NCI-H1105 (cell line): Measurements from ENCODE around the gene TRAF2.
"Not testable (repeated sequence)": the region's sequence is repeated elsewhere in the genome, so short reads cannot be mapped to it uniquely, and the experiment has no call there.

Experiments
- DNase-seq: peaks from one replicate; lab custom pipeline; 2025; lab: John Stamatoyannopoulos, UW

TRAF2 gene

DNA sequence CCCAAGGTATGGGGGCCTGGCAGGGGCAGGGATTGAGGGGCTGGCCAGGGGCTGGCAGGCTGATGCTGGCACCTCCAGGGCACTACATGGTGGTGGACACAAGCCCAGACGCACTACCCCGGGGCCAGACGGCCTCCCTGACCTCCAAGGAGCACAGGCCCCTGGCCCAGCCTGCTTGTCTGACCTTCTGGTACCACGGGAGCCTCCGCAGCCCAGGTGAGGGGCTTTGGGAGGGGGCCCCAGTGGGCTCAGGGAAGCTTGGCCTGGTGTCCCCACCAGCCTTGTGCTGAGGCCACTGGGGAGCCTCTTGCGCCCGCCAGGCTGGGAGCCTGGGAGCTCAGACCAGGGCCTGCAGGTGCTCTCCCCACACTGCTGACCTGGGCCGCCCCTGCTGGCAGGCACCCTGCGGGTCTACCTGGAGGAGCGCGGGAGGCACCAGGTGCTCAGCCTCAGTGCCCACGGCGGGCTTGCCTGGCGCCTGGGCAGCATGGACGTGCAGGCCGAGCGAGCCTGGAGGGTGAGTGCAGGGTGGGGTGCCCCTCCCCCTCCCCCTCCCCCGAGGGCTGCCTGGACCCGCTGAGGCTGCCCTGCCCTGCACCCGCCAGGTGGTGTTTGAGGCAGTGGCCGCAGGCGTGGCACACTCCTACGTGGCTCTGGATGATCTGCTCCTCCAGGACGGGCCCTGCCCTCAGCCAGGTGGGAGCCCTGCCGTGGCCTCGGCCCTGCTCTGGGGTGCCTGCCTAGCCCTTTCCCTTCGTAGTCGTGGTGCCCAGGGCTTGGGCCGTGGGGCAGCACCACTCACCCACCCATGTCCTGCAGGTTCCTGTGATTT, 28.5 kb upstream of the TRAF2 start:
- no peak for DNase-seq

DNA sequence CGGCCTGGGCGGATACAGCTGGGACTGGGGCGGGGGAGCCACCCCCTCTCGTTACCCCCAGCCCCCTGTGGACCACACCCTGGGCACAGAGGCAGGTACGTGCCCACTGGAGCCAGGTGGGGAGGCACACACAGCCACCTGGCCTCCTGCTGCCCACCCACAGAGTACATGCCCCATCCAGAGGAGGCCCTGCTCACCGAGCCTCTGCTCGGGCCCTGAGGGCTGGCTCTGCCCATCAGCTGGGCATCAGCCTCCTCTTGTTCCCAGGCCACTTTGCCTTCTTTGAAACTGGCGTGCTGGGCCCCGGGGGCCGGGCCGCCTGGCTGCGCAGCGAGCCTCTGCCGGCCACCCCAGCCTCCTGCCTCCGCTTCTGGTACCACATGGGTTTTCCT, 27.9 kb upstream of the TRAF2 start:
- DNase-seq: no peak

DNA sequence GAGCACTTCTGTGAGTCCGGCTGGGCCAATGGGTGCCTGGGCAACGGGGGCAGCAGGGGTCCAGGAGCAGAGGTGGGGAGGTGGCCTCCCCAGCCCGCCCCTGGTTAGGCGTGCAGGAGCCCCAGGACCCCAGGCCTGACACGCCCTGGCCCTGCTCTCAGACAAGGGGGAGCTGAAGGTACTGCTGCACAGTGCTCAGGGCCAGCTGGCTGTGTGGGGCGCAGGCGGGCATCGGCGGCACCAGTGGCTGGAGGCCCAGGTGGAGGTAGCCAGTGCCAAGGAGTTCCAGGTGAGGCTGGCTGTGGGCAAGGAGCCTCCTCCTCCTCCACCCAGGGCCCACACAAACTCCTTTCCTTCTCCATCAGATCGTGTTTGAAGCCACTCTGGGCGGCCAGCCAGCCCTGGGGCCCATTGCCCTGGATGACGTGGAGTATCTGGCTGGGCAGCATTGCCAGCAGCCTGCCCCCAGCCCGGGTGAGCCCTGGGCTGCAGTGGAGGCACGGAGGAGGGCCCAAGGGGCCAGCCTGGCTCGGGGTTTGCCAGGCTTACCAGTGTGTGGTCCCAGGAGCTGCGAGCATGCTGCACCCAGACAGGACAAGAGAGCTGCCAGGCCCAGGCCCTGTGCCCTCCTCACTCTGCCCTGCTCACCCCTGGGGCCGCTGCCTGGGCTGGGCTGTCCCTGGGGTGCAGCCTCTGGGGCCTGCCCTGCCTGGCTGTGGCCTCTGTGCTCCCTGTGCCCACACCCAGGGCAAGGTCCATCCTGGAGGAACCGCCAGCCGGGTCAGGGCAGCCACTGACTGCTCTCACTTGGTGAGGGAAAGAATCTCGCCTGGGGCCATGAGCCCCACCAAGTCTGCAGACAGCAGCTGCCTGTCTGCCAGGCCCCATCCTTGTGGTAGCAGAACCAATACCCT, 27.2 kb upstream of the TRAF2 start:
- DNase-seq: no peak

DNA sequence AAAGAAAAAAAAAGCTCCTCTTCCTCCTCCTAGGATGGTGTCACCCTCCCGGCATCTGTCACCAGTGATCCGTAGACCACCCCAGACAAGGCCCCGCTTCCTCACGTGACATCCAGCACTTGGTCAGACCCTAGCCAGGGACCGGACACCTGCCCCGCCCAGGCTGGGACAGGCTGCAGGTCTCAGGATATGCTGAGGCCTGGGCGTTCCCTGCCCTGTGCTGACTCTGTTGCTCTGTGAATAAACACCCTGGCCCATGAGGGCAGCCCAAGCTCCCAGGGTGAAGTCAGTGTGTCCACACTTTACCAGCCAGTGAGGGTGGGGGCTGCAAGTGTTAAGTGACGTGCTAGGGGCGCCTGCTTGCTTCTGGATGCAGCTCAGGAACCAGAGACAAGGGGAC, 25.8 kb upstream of the TRAF2 start:
- no peak for DNase-seq

DNA sequence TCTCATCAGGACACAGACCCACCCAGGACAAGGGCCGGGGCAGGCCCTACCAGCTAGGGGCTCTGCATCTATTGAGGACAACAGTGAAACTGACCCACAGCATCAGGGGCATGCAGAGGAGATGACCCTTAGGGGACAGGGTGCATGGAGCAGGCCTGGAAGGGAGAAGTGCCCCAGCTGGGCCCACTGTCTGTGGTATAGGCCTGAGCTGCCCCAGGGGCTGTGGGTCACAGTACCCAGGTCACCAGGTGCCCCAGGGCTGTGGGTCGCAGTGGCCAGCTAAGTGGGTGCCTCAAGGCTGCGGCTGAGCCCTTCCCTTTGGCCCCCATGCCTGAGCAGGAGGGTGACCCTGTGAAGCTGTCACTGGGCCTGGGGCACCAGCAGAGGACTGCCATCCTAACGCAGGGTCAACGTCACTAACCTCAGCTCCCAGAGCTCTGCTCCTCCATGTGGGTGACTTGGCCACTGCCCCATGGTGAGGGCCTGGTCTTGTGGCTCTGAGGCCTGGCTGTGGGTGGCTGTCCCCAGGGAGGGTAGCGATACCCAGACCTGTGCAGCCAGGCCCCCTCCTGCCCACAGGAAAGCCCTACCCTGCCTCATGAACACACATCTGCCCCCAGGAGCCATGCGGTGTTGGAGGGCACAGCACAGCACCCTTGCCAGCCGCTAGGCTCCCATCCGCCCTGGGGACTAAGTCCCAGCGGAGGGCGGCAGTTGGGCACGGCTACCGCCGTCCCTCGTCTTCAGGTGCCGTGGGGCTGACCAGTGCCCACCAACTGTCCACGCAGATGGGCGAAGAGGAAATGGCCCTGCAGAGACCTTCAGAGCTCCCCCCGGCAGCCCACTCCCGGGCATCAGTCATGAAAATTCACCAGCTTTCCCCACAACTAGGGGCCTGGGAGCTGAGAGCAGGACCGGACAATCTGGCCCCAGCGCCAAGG, 25.1 kb upstream of the TRAF2 start:
- DNase-seq: no peak

DNA sequence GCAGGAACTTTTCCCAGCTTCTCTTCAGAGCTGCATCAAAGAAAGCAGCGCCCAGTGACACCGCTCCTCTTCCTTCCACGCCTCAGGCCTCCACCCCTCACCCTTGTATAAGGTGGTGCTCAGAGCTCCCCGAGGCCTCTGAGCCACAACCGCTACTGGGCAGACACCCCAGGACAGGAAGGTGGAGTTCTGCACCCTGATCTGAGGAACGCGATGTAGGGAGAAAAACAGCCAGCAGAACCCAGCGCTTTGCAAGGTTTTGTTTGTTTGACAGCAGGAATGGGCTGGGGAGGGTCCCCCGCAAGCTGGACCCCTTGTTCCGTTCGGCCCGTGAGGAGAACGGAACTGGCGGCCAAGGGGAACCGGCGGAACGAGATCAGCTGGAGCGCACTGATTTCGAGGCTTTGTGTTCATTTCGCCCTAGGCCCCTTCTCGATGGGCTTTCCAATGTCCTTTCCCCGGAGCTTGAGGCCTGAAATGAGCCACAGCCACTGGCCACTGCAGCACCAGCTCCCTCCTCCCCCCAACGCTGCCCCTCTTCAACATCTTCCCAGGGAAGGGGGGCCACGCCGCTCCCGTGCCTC, 24.4 kb upstream of the TRAF2 start:
- no peak for DNase-seq

DNA sequence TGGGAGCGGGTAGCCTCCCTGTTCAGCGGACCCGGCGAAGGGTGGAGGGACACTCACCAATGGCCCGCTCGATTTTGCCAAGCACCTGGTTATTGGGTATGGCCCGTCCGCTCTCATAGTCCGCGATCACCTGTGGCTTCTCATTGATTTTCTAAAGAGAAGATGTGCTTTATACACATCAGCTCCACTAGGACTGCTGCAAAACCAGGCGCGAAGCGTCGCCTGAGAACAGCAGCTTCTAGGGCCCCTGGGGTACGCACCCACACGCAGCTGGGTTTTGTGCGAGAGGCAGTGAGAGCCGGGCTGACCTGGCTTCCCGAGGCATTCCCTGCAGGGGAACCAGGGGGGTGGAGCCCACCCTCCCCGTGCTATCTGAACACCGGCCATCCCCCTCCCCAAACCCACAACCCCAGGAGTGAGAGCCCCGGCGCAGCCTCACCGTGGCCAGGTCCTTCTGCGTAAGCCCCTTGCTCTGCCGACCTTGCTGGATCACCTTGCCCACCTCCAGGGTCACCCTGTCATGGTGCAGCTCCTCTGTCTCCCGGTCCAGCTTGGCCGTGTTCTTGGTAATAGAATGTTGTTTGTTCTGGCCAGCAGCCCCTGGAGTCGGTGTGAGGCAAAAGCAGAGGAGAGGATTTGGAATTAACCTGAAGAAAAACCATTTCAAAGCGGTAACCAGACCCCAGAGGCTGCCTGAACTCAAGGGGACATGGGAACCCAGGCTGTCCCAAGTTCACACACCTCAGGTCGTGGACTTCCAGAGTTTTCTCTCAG, 23.3 kb upstream of the TRAF2 start:
- no peak for DNase-seq

DNA sequence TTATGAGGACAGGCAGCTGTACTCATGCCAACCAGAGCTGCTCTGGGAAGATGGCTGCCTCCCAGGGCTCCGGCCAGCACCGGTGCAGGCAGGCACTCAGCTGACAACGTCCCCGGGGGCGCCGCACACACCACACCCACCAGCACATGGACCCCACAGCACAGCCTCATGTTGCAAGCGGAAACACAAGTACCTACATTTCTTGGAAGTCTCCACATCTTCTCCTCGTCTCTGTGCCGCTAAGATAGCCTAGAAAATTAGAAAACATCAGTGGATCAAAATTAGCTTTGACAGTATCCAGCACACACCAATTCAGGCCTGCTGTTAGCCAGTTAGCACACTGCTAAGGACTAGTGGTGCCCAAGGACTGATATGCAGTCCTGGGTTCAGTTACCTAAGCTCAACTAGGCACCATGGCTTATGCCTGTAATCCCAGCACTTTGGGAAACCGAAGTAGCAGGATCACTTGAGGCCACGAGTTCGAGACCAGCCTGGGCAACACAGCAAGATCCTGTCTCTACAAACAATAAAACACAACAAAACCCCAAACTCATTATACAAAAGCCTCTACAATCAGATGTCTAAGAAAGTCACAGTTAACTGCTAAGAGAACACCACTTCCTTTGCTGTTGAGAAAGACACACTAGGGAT, 22.6 kb upstream of the TRAF2 start:
- no peak for DNase-seq

DNA sequence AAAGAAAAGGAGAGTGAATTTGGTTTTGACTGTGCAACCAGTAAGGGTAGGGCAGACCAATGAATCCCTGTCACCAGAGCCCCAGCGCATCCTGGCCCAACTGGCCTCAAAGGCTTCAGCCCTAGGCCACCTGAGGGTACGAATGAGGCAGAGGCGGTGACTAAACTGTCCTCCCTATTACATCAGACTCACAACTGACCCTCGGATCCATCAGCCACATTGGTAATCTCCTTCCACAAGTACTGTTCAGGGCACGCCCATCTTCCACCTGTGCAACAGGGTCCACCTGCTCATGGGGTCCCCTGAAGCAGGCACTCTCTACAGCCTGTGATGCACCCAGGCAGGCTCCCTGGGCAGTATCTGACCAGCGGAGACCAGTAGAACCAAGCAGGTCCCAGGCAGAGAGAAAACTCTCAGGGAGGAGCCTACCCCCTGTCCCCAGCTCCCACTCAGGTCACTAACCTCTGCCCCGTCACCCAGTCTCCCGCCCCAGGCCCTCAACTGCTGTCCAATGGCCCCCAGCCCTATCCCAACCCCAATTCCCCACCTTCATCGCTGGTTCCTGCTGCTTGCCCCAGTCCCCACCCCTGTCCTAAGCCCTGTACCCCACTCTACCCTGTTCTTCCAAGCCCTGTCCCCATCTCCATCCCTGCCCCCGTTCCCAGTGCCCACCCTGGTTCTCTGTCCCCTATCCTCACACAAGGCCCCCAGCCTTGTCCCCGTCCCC, 21.1 kb upstream of the TRAF2 start:
- DNase-seq: no peak

DNA sequence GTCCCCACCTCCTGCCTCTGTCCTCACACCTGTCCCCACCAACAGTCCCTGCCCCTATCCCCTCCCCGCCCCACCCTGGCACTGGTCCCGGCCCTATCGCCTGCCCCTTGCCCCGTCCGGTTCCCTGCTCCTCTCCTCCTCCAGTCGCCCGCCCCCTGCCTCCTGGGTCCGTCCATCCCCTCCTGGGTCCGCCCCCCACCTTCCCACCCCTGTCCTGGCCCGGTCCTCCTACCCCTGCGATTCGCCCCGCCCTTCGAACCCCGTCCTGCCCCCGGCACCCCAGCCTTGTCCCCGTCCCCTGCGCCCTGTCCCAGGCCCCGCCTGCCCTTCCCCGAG, 20.6 kb upstream of the TRAF2 start:
- DNase-seq: no peak

DNA sequence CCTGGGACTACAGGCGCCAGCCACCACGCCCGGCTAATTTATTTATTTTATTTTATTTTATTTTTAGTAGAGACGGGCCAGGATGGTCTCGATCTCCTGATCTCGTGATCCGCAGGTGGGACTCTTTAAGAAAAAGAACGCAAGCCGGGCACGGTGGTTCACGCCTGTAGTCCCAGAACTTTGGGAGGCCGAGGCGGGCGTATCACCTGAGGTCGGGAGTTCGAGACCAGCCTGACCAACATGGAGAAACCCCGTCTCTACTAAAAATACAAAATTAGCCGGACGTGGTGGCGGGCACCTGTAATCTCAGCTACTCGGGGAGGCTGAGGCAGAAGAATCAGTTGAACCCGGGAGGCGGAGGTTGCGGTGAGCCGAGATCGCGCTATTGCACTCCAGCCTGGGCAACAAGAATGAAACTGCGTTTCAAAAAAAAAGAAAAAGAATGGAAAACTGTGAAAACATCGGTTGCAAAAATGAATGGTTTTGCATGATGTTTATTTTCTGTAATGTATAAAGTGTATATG, 19.4 kb upstream of the TRAF2 start:
- DNase-seq: not testable (repeated sequence)

DNA sequence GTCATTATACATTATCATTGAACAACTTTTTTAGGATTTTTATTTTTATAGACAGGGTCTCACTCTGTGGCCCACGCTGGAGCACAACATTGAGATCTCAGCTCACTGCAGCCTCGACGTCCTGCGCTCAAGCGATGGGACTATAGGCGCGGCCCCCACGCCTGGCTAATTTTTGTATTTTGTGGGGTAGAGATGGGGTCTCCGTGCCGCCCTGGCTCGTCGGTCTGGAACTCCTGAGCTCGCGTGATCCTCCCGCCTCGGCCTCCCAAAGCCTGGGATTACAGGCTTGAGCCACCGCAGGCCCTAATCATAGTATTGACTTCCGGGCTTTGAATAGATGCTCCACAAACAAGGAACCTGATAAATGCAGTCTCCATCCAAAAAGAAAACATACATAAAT, 18.8 kb upstream of the TRAF2 start:
- DNase-seq: no peak

DNA sequence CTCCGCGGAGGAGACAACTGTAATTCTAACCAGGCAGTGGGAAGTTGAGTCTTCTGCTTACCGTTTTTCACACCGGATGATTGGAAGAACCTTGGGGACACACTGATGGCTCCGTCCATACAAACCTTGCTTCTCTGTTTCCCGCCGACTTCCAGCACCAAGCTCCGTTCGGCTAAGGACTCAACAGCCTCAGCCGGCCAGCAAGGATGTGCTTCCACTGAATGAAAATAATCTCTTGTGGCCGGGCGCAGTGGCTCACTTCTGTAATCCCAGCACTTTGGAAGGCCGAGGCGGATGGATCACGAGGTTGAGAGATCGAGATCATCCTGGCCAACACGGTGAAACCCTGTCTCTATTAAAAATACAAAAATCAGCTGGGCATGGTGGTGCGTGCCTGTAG, 18.4 kb upstream of the TRAF2 start:
- no peak for DNase-seq

DNA sequence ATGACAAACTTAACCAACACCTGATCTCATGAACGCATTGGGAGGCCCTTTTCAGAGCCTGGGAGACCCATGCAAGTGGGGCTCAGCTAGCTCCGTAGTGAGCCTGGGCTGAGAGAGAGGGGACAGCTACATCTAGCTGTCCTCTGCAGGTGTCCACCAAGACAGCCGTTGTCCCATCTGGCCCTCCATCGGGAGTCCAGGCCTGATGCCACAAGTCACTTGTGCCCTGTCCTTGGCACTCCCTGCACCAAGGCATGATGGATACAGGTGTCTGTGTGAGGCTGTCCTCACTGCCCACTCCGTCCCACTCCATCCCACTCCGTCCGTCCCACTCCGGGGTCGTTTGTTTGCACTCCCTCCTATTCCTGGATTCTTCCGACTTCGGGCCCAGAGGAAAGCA, 17.7 kb upstream of the TRAF2 start:
- no peak for DNase-seq

DNA sequence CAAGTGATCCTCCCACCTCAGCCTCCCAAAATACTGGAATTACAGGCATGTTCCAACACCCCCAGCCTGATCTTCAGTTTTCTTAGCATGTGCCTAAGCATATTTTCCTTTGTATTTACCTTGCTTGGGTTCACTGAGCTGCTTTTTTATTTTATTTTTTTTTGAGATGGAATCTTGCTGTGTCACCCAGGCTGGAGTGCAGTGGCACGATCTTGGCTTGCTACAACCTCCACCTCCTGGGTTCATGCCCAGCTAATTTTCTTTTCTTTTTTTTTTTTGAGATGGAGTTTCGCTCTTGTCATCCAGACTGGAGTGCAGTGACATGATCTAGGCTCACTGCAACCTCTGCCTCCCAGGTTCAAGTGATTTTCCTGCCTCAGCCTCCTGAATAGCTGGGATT, 16.7 kb upstream of the TRAF2 start:
- DNase-seq: not testable (repeated sequence)

DNA sequence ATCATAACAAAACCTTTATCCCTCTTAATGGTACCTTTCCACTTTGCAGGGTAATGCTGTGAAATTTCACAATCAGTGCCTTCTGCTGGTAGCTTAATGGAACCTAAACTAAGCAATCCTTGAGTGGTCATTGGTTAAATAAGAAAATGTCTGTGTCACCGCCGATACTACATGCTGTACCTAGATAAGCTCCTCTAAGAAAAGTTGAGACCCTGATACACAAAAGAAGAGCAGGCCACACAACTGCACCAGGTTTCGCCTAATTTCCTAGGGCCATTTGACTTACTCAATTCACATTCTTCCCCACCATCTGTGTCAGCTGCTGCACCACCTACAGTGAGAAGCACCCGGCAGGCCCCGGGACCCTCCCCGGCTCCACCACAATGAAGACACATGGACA, 11.2 kb upstream of the TRAF2 start:
- DNase-seq: no peak

DNA sequence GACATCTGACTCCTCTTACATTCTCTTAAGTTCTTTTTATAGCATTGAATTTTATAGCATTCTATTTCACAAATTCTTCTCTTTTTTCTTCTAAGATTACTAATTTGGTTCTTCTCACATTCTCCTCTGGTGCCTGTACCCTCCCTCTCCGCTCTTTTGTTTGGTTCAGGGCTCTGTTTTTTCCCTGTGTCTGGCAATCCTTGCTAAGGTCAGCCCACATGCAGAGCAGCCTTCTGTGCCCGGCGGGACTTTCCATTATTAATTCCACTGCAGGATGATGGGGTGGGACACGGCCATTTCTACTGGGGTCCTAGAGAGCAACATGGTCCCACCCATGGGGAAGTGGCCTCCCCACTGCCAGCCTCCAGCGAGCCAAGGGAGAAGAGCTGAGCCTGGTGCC, 9.8 kb upstream of the TRAF2 start:
- DNase-seq: no peak

DNA sequence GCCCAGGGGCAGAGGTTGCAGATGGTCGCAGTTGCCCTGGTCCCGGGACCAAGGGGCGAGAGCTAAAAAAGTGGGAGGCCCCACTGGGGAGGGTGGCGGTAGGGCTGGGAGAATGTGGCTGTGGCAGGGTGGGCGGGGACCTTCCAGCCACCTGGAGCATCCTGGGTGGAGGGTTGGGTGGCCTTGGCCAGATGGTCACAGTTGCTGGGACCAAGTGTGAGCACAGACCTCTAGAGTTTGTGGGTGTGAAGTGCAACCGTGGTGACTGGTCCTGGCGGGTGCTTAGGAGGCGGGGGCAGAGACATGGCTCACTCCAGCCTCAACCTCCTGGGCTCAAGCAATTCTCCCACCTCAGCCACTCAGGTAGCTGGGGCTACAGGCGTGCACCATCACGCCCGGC, 5.7 kb upstream of the TRAF2 start:
- no peak for DNase-seq

DNA sequence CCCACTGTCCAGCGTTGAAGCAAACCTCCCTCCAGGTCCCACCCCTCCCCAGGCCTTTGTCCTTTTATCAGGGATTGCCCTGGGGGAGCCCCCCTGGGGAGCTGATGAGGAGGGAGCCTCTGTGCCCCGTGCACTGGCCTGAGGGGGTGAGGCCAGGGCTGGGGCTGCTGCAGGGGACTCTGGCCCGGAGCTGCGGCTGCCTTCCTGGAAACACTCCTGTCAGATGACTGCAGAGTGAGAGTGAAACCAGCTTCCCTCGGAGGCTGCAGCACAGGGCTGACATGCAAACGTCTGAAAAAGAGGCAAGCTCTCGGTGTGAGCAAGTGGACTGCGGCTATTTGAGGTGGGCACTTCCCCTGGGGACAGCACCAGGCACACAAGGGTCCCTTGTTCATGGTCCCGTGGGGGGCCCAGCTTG, 4.6 kb upstream of the TRAF2 start:
- DNase-seq: no peak
